Type B pancreatic cell (in vitro differentiated cells): ENCODE results near the gene DNAH9. TPM values are rescaled to one million over a fixed set of nuclear protein-coding genes. Genes with fewer than 3 reads are reported as not detected.

Experiments used
- DNase-seq: peaks from one replicate; pipeline ENCODE4 v3.0.0; 2021; ENCODE audit warnings: mixed read lengths; ENCODE audit not compliant: unreplicated experiment; ENCODE audit errors: extremely low spot score
- H3K27ac Mint-ChIP-seq: 2 replicates; pipeline ENCODE4 v1.8.0; 2021; ENCODE audit warnings: mild to moderate bottlenecking, mixed read lengths
- H3K27me3 Mint-ChIP-seq: 2 replicates; pipeline ENCODE4 v1.8.0; 2021; ENCODE audit warnings: mixed read lengths
- H3K36me3 Mint-ChIP-seq: 2 replicates; pipeline ENCODE4 v1.8.0; 2021; ENCODE audit warnings: mixed read lengths
- H3K4me1 Mint-ChIP-seq: one replicate; pipeline ENCODE4 v1.8.0; 2021; ENCODE audit warnings: mixed read lengths; ENCODE audit not compliant: unreplicated experiment
- H3K4me3 Mint-ChIP-seq: 2 replicates; pipeline ENCODE4 v1.8.0; 2021; ENCODE audit warnings: mild to moderate bottlenecking, mixed read lengths
- H3K9me3 Mint-ChIP-seq: 2 replicates; pipeline ENCODE4 v1.8.0; 2021; ENCODE audit warnings: mixed read lengths
- CTCF ChIP-seq: fragments of 200-600 bp; sonication (generic); conservative IDR thresholded peaks from 2 replicates; pipeline ENCODE4 v1.5.0; 2021; ENCODE audit warnings: antibody characterized with exemption, mild to moderate bottlenecking
- total RNA-seq: library from RNA; stranded (reverse); gene quantifications from 2 replicates; pipeline ENCODE4 v1.2.1, GENCODE V29; 2021; ENCODE audit warnings: low replicate concordance

Gene DNAH9
- total RNA-seq, 1 donor from 2014 or later: 6.2 TPM

- DNase-seq: no peak
- Mint-ChIP-seq H3K9me3 (no peaks in the 10 kb centered on the region), H3K4me3 (no peak overlapping the region)
Observed at GRCh38 chr17:11712456-11712855, 114.2 kb downstream of the DNAH9 start.

GRCh38 chr17:11719203-11719602, 120.9 kb downstream of the DNAH9 start:
- TF ChIP-seq CTCF: no peak
- H3K4me1 Mint-ChIP-seq: no peaks in the 10 kb centered on the region
- H3K27ac Mint-ChIP-seq: no peak overlapping the region
- no peaks in the 10 kb centered on the region for H3K36me3 Mint-ChIP-seq
- H3K4me3 Mint-ChIP-seq: no peak overlapping the region
- H3K27me3 Mint-ChIP-seq: peaks cover 4% of the 10 kb centered on the region
- no peaks in the 10 kb centered on the region for H3K9me3 Mint-ChIP-seq
- DNase-seq: no peak

More at GRCh38 chr17:11712456-11712855, 114.2 kb downstream of the DNAH9 start:
- Mint-ChIP-seq H3K27ac (no peak overlapping the region), H3K4me1 (no peaks in the 10 kb centered on the region), H3K36me3 (no peaks in the 10 kb centered on the region), H3K27me3 (peaks cover 3% of the 10 kb centered on the region)
- no peak for TF ChIP-seq CTCF

- TF ChIP-seq CTCF: no peak
- no peak for DNase-seq
- Mint-ChIP-seq H3K36me3 (no peaks in the 10 kb centered on the region), H3K27me3 (peaks cover 4% of the 10 kb centered on the region), H3K27ac (no peak overlapping the region), H3K4me1 (no peaks in the 10 kb centered on the region), H3K4me3 (no peak overlapping the region), H3K9me3 (no peaks in the 10 kb centered on the region)
Observed at GRCh38 chr17:11719856-11720255, 121.6 kb downstream of the DNAH9 start.

DNA sequence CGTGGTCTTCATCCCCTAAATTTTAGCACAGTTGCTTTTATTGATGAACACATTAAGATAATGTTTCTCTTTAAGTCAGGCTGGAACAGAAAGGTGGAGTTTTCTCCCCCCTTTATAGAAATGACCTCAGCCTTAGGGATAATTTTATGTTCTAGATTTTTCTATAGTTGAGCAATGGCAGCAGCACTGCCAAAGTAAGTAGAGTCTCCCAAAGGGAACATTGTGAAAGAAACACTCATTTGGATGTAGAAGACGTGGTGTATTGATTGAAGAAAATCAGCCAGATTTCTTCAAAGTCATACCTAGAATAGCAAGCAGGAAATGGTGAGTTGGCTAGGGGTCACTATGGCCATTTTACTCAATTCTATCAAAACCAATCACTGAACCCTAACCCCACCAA, 122.5 kb downstream of the DNAH9 start:
- no peaks in the 10 kb centered on the region for H3K4me1 Mint-ChIP-seq
- peaks cover 4% of the 10 kb centered on the region for H3K27me3 Mint-ChIP-seq
- TF ChIP-seq CTCF: no peak
- H3K27ac Mint-ChIP-seq: no peak overlapping the region
- H3K9me3 Mint-ChIP-seq: no peaks in the 10 kb centered on the region
- no peak for DNase-seq
- H3K4me3 Mint-ChIP-seq: no peak overlapping the region
- H3K36me3 Mint-ChIP-seq: no peaks in the 10 kb centered on the region

- DNase-seq: no peak
- no peak overlapping the region for H3K4me3 Mint-ChIP-seq
- H3K27me3 Mint-ChIP-seq: no peaks in the 10 kb centered on the region
- no peaks in the 10 kb centered on the region for H3K36me3 Mint-ChIP-seq
- no peak overlapping the region for H3K27ac Mint-ChIP-seq
- no peaks in the 10 kb centered on the region for H3K4me1 Mint-ChIP-seq
- no peak for TF ChIP-seq CTCF
- no peaks in the 10 kb centered on the region for H3K9me3 Mint-ChIP-seq
Observed at GRCh38 chr17:11730747-11731146, 132.5 kb downstream of the DNAH9 start.
